ENCODE measurements around the gene CNGA4. TPM values are rescaled to one million over a fixed set of nuclear protein-coding genes. Genes with fewer than 3 reads are reported as not detected.

Gene CNGA4
- total RNA-seq, 1 experiment from 2014 or later: 0.27 TPM

DNA sequence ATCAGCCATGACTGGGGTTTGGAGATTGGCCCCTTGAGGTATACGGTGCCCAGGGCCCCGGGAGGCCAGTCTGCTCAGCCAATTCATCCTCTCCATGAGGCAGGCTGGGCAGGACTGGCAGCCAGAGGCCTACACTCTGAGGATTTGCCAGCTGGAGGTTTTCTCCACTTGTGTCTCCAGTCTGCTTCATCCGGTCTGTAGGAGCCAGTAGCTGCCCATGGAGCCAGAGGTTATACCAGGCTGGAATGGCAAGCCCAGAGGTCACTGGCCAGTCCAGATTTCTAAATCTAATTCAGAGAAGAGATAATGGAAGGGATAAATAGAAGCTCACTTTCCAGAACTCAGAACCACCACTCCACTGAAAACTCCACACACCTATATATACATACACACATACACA is 14.5 kb upstream of the CNGA4 start:
- no peak for ATAC-seq
- Histone ChIP-seq H3K9me2 (ENCODE audit: insufficient read depth) (no peaks in the 10 kb centered on the region), H3K4me3 (replicated peaks in 1 of 2; ENCODE audit: low read depth in 1 of 2, low read length in 2 of 2) (no peak overlapping the region), H3K27ac (ENCODE audit: low read depth, low read length) (no peak overlapping the region), H3K27me3 (ENCODE audit: insufficient read depth, low read length) (no peaks in the 10 kb centered on the region), H3K79me2 (ENCODE audit: insufficient read depth, low read length) (peaks cover 47% of the 10 kb centered on the region), H3K4me1 (ENCODE audit: control insufficient read depth in 1 of 2, insufficient read depth in 2 of 2, low read length in 2 of 2) (peaks cover 0 to 5% of the 10 kb centered on the region in 2 experiments; a peak in 1 of 4 replicates), H4K20me1 (ENCODE audit: insufficient read depth) (no peaks in the 10 kb centered on the region), H3K36me3 (ENCODE audit: control insufficient read depth in 1 of 2, insufficient read depth in 2 of 2, low read length in 2 of 2) (peaks cover 0 to 13% of the 10 kb centered on the region in 2 experiments; a peak in 3 of 4 replicates), H3K9me3 (ENCODE audit: control insufficient read depth in 1 of 2, insufficient read depth in 1 of 2, low read depth in 1 of 2, low read length in 2 of 2) (no peaks in the 10 kb centered on the region), H2AFZ (ENCODE audit: low read depth, low read length, poor library complexity, severe bottlenecking) (no peak overlapping the region), H3K4me2 (ENCODE audit: low read length) (no peak overlapping the region), H3K9ac (ENCODE audit: low read length) (no peak overlapping the region)
- ChIA-PET POLR2A (no interaction called here), RAD21 (ENCODE audit: low non-redundant PET in 1 of 2, low total read pairs in 2 of 2, uncharacterized antibody in 2 of 2, unreplicated experiment in 2 of 2) (no interaction called here), CTCF (no interaction called here)
- TF ChIP-seq YY1 (IDR thresholded peaks at IDR 0.05; ENCODE audit: extremely low read depth, insufficient replicate concordance, low read depth, low read length) (no peak), REST (IDR thresholded peaks at IDR 0.05; ENCODE audit: low read depth) (no peak), POLR2A (IDR thresholded peaks at IDR 0.05; ENCODE audit: borderline replicate concordance, extremely low read depth, insufficient read depth, insufficient read length) (no peak), SRF (IDR thresholded peaks at IDR 0.05; ENCODE audit: low read depth) (no peak), EGR1 (IDR thresholded peaks at IDR 0.05; ENCODE audit: low read depth) (no peak), FOSL1 (IDR thresholded peaks at IDR 0.05; ENCODE audit: low read depth) (no peak), CBX3 (IDR thresholded peaks at IDR 0.05; ENCODE audit: low read depth) (no peak), EZH2 (IDR thresholded peaks at IDR 0.05) (no peak), MAX (IDR thresholded peaks at IDR 0.05) (no peak), SP1 (IDR thresholded peaks at IDR 0.05; ENCODE audit: low read depth) (no peak), JUND (IDR thresholded peaks at IDR 0.05) (no peak), POLR2AphosphoS5 (IDR thresholded peaks at IDR 0.05; ENCODE audit: low read depth, low read length) (no peak), RAD21 (IDR thresholded peaks at IDR 0.05; ENCODE audit: low read depth) (no peak), ZFX (IDR thresholded peaks at IDR 0.05) (no peak)
- TF ChIP-seq, protein P1, sequence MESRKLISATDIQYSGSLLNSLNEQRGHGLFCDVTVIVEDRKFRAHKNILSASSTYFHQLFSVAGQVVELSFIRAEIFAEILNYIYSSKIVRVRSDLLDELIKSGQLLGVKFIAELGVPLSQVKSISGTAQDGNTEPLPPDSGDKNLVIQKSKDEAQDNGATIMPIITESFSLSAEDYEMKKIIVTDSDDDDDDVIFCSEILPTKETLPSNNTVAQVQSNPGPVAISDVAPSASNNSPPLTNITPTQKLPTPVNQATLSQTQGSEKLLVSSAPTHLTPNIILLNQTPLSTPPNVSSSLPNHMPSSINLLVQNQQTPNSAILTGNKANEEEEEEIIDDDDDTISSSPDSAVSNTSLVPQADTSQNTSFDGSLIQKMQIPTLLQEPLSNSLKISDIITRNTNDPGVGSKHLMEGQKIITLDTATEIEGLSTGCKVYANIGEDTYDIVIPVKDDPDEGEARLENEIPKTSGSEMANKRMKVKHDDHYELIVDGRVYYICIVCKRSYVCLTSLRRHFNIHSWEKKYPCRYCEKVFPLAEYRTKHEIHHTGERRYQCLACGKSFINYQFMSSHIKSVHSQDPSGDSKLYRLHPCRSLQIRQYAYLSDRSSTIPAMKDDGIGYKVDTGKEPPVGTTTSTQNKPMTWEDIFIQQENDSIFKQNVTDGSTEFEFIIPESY (IDR thresholded peaks at IDR 0.05; ENCODE audit: extremely low read depth, insufficient replicate concordance, low read length): no peak
- BruUV-seq (replicated peaks): no TSS peak
- no peak for DNase-seq (ENCODE audit: low read depth, low spot score)
- intact Hi-C loops (cut with micrococcal nuclease): no loop called here

All from HCT116 (cell line).